Sigmoid colon (tissue), 7 donors: ENCODE results near the gene NPTX1. TPM values are rescaled to one million over a fixed set of nuclear protein-coding genes. Genes with fewer than 3 reads are reported as not detected.
A peak's percentile ranks its signal among the peaks of the same experiment; 100 is the strongest.

ENCODE experiments used
- DNase-seq: peaks from one replicate; pipeline ENCODE4 v3.0.0-alpha.2; 2019
- H3K27ac ChIP-seq, 4 donors: fragments of 200-600 bp; sonication (generic); one replicate each; pipeline ENCODE4 v1.5.1; 2016 to 2019; ENCODE audit warnings: mild to moderate bottlenecking in 1 of 4
- H3K27me3 ChIP-seq, 3 donors: fragments of 200-600 bp; sonication (generic); one replicate each; pipeline ENCODE4 v1.5.1; 2019; ENCODE audit warnings: mild to moderate bottlenecking in 1 of 3
- H3K36me3 ChIP-seq, 4 donors: fragments of 200-600 bp; sonication (generic); one replicate each; pipeline ENCODE4 v1.5.1; 2016 to 2019
- H3K4me1 ChIP-seq, 4 donors: fragments of 200-600 bp; sonication (generic); one replicate each; pipeline ENCODE4 v1.5.1; 2017 to 2019
- H3K4me3 ChIP-seq, 4 donors: fragments of 200-600 bp; sonication (generic); one replicate each; pipeline ENCODE4 v1.5.1; 2017 to 2019; ENCODE audit warnings: mild to moderate bottlenecking in 2 of 4, moderate library complexity in 1 of 4
- H3K9me3 ChIP-seq, 4 donors: fragments of 200-600 bp in 3 of 4; sonication (generic) in 3 of 4; one replicate each; pipeline versions ENCODE4 v1.5.1 to v1.6.1; 2013 to 2019
- CTCF ChIP-seq, 4 experiments: fragments of 450-650 bp in 3 of 4; fragments of 200-600 bp in 1 of 4; IDR thresholded peaks; one replicate each; pipeline ENCODE4 v1.5.1; 2016 to 2019; ENCODE audit warnings: antibody characterized with exemption in 4 of 4, mild to moderate bottlenecking in 3 of 4, moderate library complexity in 2 of 4
- EP300 ChIP-seq, 4 donors: sonication (generic); formaldehyde crosslinking; IDR thresholded peaks; one replicate each; pipeline ENCODE4 v1.6.1; 2017; ENCODE audit warnings: antibody characterized with exemption in 4 of 4
- POLR2A ChIP-seq, 2 donors: fragments of 450-650 bp; IDR thresholded peaks; one replicate each; pipeline ENCODE4 v1.6.1; 2016; ENCODE audit warnings: antibody characterized with exemption in 2 of 2, mild to moderate bottlenecking in 2 of 2, moderate library complexity in 2 of 2
- POLR2AphosphoS5 ChIP-seq, 4 donors: sonication (generic); formaldehyde crosslinking; IDR thresholded peaks; one replicate each; pipeline ENCODE4 v1.6.1; 2017; ENCODE audit warnings: antibody characterized with exemption in 4 of 4
- WGBS, 2 donors: extraction: QIAGEN DNeasy Blood & Tissue Kit; methylation state at CpG; one replicate each; pipeline ENCODE4 v1.1.7; 2013; 5-methylcytosine and 5-hydroxymethylcytosine counted together
- intact Hi-C: fragments of 100-400 bp; cut with DNase I; formaldehyde crosslinking; loops from one replicate; pipeline ENCODE4 v1.15.1; 2023
- polyA plus RNA-seq, 3 donors: library from polyadenylated mRNA; stranded (reverse); fragments of 200-250 nt; gene quantifications; one replicate each; pipeline ENCODE4 v1.2.3, GENCODE V29; 2013
- total RNA-seq, 4 donors: library from RNA; depleted of rRNA; stranded (reverse); fragments of >200 nt; gene quantifications; one replicate each; pipeline ENCODE4 v1.1.0, GENCODE V29; 2016
- donor health status: healthy with polysubstance abuse.
- donor health status: Bipolar disorder and iron deficiency.
- donor health status: healthy.

Gene NPTX1
- total and polyA plus RNA-seq, 7 donors = 0.60 to 67.3 (median 36.9) TPM

GRCh38 chr17:80474961-80475909, 1.2 kb downstream of the NPTX1 start:
- H3K27ac ChIP-seq = peak overlapping the region in 3 of 4 donors; percentile 85
- 3 to 5% methylated on average over 55 of the region's 55 CpGs for WGBS, 2 donors
- H3K4me3 ChIP-seq = peak overlapping the region; percentile 48 to 64 (median 58)
- intact Hi-C loops = loop anchor here (2.0 to 10.0 kb wide), 3 partner anchors 14 to 387 kb away; no protein-coding TSS in a partner anchor
- TF ChIP-seq POLR2A (IDR thresholded peaks at IDR 0.05) (no peak), POLR2AphosphoS5 (IDR thresholded peaks at IDR 0.05) (no peak), CTCF (IDR thresholded peaks at IDR 0.05) (no peak), EP300 (IDR thresholded peaks at IDR 0.05) (no peak)
- peaks cover 23 to 55% (median 49%) of the 10 kb centered on the region in 3 donors for H3K27me3 ChIP-seq
- H3K9me3 ChIP-seq = no peaks in the 10 kb centered on the region
- H3K4me1 ChIP-seq = peaks cover 6 to 56% (median 54%) of the 10 kb centered on the region in 4 donors
- H3K36me3 ChIP-seq = peaks cover 0 to 31% (median 0%) of the 10 kb centered on the region in 4 donors
- no peak for DNase-seq

GRCh38 chr17:80474231-80474960, 2.0 kb downstream of the NPTX1 start:
- TF ChIP-seq EP300 (IDR thresholded peaks at IDR 0.05) = no peak
- TF ChIP-seq CTCF (IDR thresholded peaks at IDR 0.05) = peak in 3 of 4 experiments; percentile 15 to 23 (median 18)
- peak in 1 of 2 donors; percentile 30 for TF ChIP-seq POLR2A (IDR thresholded peaks at IDR 0.05)
- peak in 3 of 4 donors; percentile 44 to 56 (median 55) for TF ChIP-seq POLR2AphosphoS5 (IDR thresholded peaks at IDR 0.05)
- peak; percentile 84 for DNase-seq
- Histone ChIP-seq H3K27ac (peak overlapping the region in 3 of 4 donors; percentile 85), H3K36me3 (peaks cover 0 to 40% (median 0%) of the 10 kb centered on the region in 4 donors), H3K27me3 (peaks cover 23 to 47% (median 42%) of the 10 kb centered on the region in 3 donors), H3K9me3 (no peaks in the 10 kb centered on the region), H3K4me3 (peak overlapping the region; percentile 48 to 64 (median 58)), H3K4me1 (peaks cover 6 to 56% (median 54%) of the 10 kb centered on the region in 4 donors)
- intact Hi-C loops = loop anchor here (2.0 to 10.0 kb wide), 2 partner anchors 14 to 360 kb away; no protein-coding TSS in a partner anchor
- WGBS, 2 donors = 14% methylated on average over 16 of the region's 16 CpGs

GRCh38 chr17:80473701-80474100, 2.7 kb downstream of the NPTX1 start:
- intact Hi-C loops = loop anchor here (2.0 to 10.0 kb wide), 2 partner anchors 13 to 361 kb away; no protein-coding TSS in a partner anchor
- Histone ChIP-seq H3K9me3 (no peaks in the 10 kb centered on the region), H3K27ac (peak overlapping the region in 3 of 4 donors; percentile 85), H3K27me3 (peaks cover 18 to 40% (median 35%) of the 10 kb centered on the region in 3 donors), H3K4me3 (peak overlapping the region in 2 of 4 donors; percentile 61 to 64), H3K36me3 (peaks cover 0 to 47% (median 0%) of the 10 kb centered on the region in 4 donors), H3K4me1 (peaks cover 6 to 54% (median 52%) of the 10 kb centered on the region in 4 donors)
- no peak for DNase-seq
- TF ChIP-seq EP300 (IDR thresholded peaks at IDR 0.05) (no peak), POLR2A (IDR thresholded peaks at IDR 0.05) (no peak), POLR2AphosphoS5 (IDR thresholded peaks at IDR 0.05) (no peak), CTCF (IDR thresholded peaks at IDR 0.05) (no peak)
- WGBS, 2 donors = 31 to 58% methylated on average over 7 of the region's 7 CpGs

- intact Hi-C loops = loop anchor here (10.0 kb wide), 1 partner anchor 362 kb away; no protein-coding TSS in a partner anchor
- Histone ChIP-seq H3K27me3 (peaks cover 12 to 33% (median 28%) of the 10 kb centered on the region in 3 donors), H3K27ac (no peak overlapping the region), H3K36me3 (peaks cover 0 to 54% (median 0%) of the 10 kb centered on the region in 4 donors), H3K4me1 (peaks cover 6 to 47% (median 45%) of the 10 kb centered on the region in 4 donors), H3K4me3 (no peak overlapping the region), H3K9me3 (no peaks in the 10 kb centered on the region)
- DNase-seq = no peak
- no peak for TF ChIP-seq POLR2AphosphoS5 (IDR thresholded peaks at IDR 0.05)
- TF ChIP-seq EP300 (IDR thresholded peaks at IDR 0.05) = no peak
- no peak for TF ChIP-seq POLR2A (IDR thresholded peaks at IDR 0.05)
- TF ChIP-seq CTCF (IDR thresholded peaks at IDR 0.05) = no peak
- WGBS, 2 donors = 57 to 80% methylated on average over 12 of the region's 12 CpGs
These were observed 3.4 kb downstream of the NPTX1 start for GRCh38 chr17:80472996-80473395.
